BE2C (cell line): ENCODE data around the gene CRPPA. TPM values are rescaled to one million over a fixed set of nuclear protein-coding genes. Genes with fewer than 3 reads are reported as not detected.
A peak's percentile ranks its signal among the peaks of the same experiment; 100 is the strongest.

Experiments used
- DNase-seq: peaks from one replicate; pipeline ENCODE4 v3.0.0-alpha.2; 2020
- H3K27me3 ChIP-seq: fragments of 250-450 bp; sonication (Bioruptor Pico); 2 replicates; pipeline ENCODE4 v1.5.1; 2020; ENCODE audit warnings: mild to moderate bottlenecking
- H3K36me3 ChIP-seq: fragments of 250-450 bp; sonication (Bioruptor Pico); 2 replicates; pipeline ENCODE4 v1.5.1; 2020; ENCODE audit warnings: mild to moderate bottlenecking
- H3K4me1 ChIP-seq: fragments of 250-450 bp; sonication (Bioruptor Pico); 2 replicates; pipeline ENCODE4 v1.5.1; 2020
- H3K4me3 ChIP-seq: 2 replicates; pipeline ENCODE4 v1.5.1; 2011; ENCODE audit warnings: low read depth, low read length
- H3K9me3 ChIP-seq: fragments of 250-450 bp; sonication (Bioruptor Pico); 2 replicates; pipeline ENCODE4 v1.5.1; 2020
- polyA plus RNA-seq: library from polyadenylated mRNA; unstranded; fragments of >200 nt; gene quantifications from one replicate; pipeline ENCODE4 v1.2.1, GENCODE V29; 2012; ENCODE audit warnings: low read depth, missing spikeins; ENCODE audit not compliant: insufficient read length, insufficient read depth
- TF ChIP-seq, protein P1 (sequence below): IDR thresholded peaks from 2 replicates; pipeline ENCODE4 v1.5.1; 2012; ENCODE audit warnings: mild to moderate bottlenecking, low read depth, low read length

Gene CRPPA
- polyA plus RNA-seq: 2.8 TPM

DNA sequence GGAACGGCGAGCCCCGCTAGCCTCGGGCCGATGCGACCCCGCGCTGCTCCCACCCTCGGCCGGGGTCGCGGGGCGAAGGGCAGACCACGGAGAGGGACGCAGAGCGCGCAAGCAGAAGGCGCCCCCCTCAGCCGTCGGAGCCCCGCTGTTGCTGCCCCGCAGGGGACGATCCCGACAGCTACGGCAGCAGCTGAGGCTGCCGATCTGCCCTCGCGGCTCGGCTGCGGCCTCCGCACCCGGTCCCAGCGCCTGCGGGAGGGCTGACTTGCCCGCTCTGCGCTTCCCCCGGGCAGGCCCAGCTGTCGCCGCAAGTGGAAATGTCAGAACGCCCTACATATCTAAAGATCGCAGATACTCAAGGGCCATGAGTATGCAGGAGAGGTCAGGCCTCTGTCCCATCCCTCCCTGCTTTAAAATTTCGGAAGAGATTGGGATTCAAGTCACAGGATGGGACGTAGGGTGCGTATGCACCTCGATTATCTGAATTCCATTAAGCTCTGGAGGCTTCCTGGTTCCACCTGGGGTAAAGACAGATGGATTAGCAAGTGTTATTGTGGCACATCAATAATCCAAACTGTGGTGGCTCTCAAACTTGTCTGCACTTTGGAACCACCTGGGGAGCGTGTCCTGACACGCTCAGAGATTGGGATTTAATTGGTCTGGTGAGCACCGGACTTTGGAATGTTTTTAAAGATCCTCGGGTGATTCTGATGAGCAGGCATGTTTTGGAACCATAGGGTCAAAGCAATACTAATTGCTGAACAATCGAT lies at the start of gene CRPPA:
Gene CRPPA (minus strand): TSS at position 206 of the 770 bp plus-strand sequence. CDS start 216 bp downstream, outside the sequence.
- Histone ChIP-seq H3K4me1 (no peaks in the 10 kb centered on the region; the same call in 1 of the 2 replicates), H3K27me3 (no peaks in the 10 kb centered on the region), H3K4me3 (peak within 1 kb of the TSS; percentile 64), H3K36me3 (no peaks in the 10 kb centered on the region), H3K9me3 (no peaks in the 10 kb centered on the region)
- TF ChIP-seq, protein P1, sequence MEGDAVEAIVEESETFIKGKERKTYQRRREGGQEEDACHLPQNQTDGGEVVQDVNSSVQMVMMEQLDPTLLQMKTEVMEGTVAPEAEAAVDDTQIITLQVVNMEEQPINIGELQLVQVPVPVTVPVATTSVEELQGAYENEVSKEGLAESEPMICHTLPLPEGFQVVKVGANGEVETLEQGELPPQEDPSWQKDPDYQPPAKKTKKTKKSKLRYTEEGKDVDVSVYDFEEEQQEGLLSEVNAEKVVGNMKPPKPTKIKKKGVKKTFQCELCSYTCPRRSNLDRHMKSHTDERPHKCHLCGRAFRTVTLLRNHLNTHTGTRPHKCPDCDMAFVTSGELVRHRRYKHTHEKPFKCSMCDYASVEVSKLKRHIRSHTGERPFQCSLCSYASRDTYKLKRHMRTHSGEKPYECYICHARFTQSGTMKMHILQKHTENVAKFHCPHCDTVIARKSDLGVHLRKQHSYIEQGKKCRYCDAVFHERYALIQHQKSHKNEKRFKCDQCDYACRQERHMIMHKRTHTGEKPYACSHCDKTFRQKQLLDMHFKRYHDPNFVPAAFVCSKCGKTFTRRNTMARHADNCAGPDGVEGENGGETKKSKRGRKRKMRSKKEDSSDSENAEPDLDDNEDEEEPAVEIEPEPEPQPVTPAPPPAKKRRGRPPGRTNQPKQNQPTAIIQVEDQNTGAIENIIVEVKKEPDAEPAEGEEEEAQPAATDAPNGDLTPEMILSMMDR: no peak
- DNase-seq: peak; percentile 62

DNA sequence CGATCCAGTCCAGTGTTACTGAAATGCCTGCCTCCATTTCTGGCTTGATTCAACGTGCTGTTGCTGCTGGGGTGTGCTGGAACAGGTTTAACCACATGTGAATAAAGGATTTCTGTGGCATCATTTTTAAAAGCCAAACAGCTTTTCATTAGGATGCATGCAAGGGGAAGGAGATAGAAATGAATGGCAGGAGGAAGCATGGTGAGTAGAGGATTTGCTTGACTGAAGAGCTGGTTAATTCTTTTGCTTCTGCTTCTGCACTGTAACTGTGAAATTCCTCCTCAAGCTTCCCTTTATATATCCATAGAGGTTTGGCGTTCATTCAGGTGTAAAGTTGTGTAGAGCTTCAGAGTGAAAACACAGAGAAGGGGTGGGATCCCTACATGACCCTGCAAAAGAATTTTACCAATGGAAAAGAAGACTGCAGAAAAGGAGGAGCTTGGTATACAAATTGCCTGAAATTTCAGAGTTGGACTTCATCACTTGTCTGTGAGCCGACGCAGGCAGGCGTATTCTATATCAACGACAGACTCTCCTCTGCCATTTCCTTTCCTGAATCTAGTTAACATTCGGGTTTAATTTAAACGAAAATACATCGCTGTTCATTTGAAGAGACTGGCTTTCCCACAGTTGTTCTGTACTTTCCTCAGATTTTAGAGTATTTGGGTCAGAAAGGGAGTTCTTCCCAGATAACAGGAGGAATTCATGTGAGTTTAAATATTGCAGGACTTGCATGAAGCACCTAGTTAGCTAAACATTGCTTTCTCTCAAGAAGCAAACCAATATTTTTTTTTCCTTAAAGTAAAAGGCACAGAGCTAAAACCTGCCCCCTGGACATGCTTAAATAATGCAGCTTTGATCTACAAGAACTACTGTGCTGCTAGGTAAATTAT lies 44.4 kb upstream of the CRPPA start, which contains the start of gene SOSTDC1:
Gene SOSTDC1 (minus strand): TSS at position 270 of the 893 bp plus-strand sequence. CDS start 70 bp downstream, at position 200.
- Histone ChIP-seq H3K36me3 (no peaks in the 10 kb centered on the region), H3K9me3 (no peaks in the 10 kb centered on the region), H3K27me3 (no peaks in the 10 kb centered on the region), H3K4me3 (peak within 1 kb of the TSS; percentile 61), H3K4me1 (no peaks in the 10 kb centered on the region)
- peak; percentile 34 for DNase-seq
- TF ChIP-seq, protein P1: no peak

DNA sequence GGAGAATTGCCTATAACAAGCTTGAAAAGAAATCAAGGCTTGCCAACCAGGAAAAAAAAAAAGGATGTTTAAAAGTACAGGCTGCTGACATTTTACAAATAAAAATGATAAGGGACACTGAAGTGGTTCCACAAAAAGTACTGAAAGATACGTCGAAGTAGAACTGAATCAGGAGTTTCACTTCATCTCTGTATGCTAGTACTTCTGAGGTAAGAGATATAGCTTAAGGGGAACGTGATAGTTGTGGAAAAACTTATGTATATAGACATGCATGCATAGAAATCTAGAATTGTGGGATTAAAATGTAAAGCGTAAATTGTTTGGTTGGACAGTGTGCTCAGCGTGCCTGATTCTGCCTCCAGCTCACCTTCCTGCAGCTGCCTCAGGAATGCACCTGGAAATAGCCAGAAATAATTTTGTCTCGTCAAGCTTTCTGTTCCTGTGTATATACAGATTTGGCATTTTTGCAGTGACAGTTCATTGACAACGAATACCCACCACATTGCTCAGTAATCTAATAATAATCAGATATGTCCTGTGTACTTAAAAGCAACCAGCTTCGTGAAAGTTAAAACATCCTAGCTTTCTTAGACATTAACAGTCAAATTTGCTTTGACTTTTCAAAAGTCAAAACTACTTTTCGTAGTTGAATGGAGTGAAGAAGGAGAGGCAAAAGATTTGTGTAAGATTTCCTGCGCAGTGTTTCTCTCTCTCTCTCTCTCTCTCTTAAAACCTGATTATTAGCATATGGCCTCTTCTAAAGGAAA lies 42.8 kb upstream of the CRPPA start:
- Histone ChIP-seq H3K4me3 (peak overlapping the region; percentile 61), H3K27me3 (no peaks in the 10 kb centered on the region), H3K4me1 (no peaks in the 10 kb centered on the region), H3K9me3 (no peaks in the 10 kb centered on the region), H3K36me3 (no peaks in the 10 kb centered on the region)
- TF ChIP-seq, protein P1: no peak
- DNase-seq: no peak

DNA sequence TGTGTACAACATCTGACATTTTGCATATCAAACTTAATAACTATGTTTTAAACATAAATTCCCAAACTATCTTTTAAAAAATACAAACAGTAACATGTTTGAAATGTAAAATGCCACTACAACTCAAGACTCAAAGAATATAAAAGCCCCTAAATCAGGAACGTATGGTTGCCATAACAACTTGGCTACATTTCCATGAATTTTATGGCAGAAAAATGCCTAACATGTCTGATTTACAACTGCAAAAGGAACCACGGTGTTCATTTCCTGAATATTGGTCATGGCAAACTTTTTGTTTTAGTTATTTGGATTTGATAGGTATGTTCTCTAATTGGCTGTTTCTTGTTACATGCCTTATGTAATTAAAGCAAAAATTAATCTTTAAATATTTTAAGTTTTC lies 42.2 kb upstream of the CRPPA start:
- TF ChIP-seq, protein P1: no peak
- no peaks in the 10 kb centered on the region for H3K27me3 ChIP-seq

DNA sequence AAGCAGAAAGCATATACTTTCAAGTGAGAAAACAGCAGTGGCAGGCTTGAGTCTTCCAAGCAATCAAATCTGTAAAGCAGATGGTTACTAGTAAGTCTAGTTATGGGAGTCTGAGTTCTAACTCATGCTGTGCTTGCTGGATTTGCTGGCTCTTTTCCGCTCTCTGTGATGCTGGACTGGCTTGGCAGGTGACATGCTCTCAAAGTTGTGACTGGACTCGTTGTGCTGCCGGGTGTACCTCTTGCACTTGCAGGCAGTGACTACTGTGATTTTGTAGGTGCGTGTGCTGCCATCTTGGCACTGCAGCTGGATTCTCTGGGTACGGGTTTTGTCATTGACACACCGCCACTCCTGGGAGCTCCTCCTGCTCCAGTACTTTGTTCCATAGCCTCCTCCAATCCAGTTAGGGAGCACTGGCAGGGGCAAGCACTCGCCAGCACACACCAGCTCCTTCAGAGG lies 41.1 kb upstream of the CRPPA start:
- DNase-seq: no peak
- TF ChIP-seq, protein P1: no peak
- no peaks in the 10 kb centered on the region for H3K9me3 ChIP-seq
- H3K4me1 ChIP-seq: no peaks in the 10 kb centered on the region
- H3K4me3 ChIP-seq: no peak overlapping the region
- no peaks in the 10 kb centered on the region for H3K36me3 ChIP-seq
- no peaks in the 10 kb centered on the region for H3K27me3 ChIP-seq

More for the DNA sequence above, 42.2 kb upstream of the CRPPA start:
- H3K4me3 ChIP-seq: peak overlapping the region; percentile 61
- no peaks in the 10 kb centered on the region for H3K36me3 ChIP-seq
- no peak for DNase-seq
- no peaks in the 10 kb centered on the region for H3K9me3 ChIP-seq
- H3K4me1 ChIP-seq: no peaks in the 10 kb centered on the region
